ENCODE results near the gene C1orf198.

The C1orf198 gene

GRCh38 chr1:230807029-230807428, 61.3 kb downstream of the C1orf198 start:
- DNase-seq, result no peak

- DNase-seq, result no peak
Measured at GRCh38 chr1:230806552-230806951, 61.8 kb downstream of the C1orf198 start.

GRCh38 chr1:230804396-230804795, 63.9 kb downstream of the C1orf198 start:
- DNase-seq, result no peak

- no peak for DNase-seq
Measured at GRCh38 chr1:230800891-230801840, 67.2 kb downstream of the C1orf198 start.

- DNase-seq, result no peak
Measured at GRCh38 chr1:230798491-230798890, 69.8 kb downstream of the C1orf198 start.

- DNase-seq, result no peak
Measured at GRCh38 chr1:230797942-230798365, 70.4 kb downstream of the C1orf198 start.

- no peak for DNase-seq
Measured at GRCh38 chr1:230797376-230797920, 70.9 kb downstream of the C1orf198 start.

- no peak for DNase-seq
Measured at GRCh38 chr1:230796626-230797025, 71.7 kb downstream of the C1orf198 start.

- no peak for DNase-seq
Measured at GRCh38 chr1:230794871-230795605, 73.3 kb downstream of the C1orf198 start.

GRCh38 chr1:230794431-230794830, 73.9 kb downstream of the C1orf198 start:
- DNase-seq, result no peak

GRCh38 chr1:230793463-230793745, 74.9 kb downstream of the C1orf198 start:
- DNase-seq, result no peak

GRCh38 chr1:230792691-230793462, 75.4 kb downstream of the C1orf198 start:
- no peak for DNase-seq

- no peak for DNase-seq
Measured at GRCh38 chr1:230791986-230792564, 76.2 kb downstream of the C1orf198 start.

GRCh38 chr1:230790026-230790425, 78.3 kb downstream of the C1orf198 start:
- no peak for DNase-seq

- no peak for DNase-seq
Measured at GRCh38 chr1:230788561-230789275, 79.6 kb downstream of the C1orf198 start.

- no peak for DNase-seq
Measured at GRCh38 chr1:230787471-230787870, 80.8 kb downstream of the C1orf198 start.

Data from activated CD8-positive, alpha-beta memory T cell treated with anti-CD3 and anti-CD28 coated beads, Interleukin-2, amount 50 U/mL, for 48 hours (primary cell).